ENCODE measurements around the gene BNIP3.

DNA sequence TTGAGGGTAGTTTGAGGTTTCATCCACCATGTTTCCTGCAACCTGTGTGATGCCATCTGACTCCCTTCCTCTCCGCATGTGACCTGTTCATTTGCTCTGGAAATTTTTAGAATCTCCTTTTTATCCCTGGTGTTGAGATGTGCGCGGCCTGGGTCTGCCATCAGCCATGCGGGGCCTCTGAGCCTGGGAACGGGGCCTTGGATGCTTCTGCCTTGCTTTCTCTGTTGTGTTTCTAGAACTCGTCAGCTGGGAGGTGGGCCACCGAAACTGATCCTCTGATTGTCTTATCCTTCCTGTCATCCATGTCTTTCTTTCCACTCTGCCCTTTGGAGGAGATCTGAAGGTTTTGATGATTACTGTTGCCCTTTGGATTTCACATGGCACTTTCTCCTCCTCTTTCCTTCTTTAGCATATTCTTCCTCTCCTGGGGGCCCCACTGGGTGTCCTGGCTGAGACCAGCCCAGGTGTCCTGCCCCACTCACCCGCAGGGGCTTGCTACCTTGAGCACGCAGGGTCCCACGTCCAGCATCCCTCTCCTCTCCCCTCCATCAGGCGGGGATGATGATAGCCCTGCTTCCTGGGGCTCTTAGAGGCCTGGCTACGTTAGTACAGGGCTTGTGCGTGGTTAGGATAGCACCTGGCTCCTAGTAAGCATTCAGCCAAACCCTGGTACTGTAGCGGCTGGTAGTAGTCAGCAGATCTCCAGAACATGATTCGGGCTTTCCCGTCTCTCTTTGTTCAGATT lies 51.0 kb downstream of the BNIP3 start:
- TF ChIP-seq, protein P1, sequence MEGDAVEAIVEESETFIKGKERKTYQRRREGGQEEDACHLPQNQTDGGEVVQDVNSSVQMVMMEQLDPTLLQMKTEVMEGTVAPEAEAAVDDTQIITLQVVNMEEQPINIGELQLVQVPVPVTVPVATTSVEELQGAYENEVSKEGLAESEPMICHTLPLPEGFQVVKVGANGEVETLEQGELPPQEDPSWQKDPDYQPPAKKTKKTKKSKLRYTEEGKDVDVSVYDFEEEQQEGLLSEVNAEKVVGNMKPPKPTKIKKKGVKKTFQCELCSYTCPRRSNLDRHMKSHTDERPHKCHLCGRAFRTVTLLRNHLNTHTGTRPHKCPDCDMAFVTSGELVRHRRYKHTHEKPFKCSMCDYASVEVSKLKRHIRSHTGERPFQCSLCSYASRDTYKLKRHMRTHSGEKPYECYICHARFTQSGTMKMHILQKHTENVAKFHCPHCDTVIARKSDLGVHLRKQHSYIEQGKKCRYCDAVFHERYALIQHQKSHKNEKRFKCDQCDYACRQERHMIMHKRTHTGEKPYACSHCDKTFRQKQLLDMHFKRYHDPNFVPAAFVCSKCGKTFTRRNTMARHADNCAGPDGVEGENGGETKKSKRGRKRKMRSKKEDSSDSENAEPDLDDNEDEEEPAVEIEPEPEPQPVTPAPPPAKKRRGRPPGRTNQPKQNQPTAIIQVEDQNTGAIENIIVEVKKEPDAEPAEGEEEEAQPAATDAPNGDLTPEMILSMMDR (conservative IDR thresholded peaks at IDR 0.05; ENCODE audit: low read depth, low read length): no peak
- TF ChIP-seq EZH2 (IDR thresholded peaks at IDR 0.05; ENCODE audit: borderline replicate concordance, low read depth, low read length, poor library complexity, severe bottlenecking): no peak

All from A673 (cell line).